IPS DF 4.7 (cell line): ENCODE results near the gene EMC8.
A peak's percentile ranks its signal among the peaks of the same experiment; 100 is the strongest.
"Not testable (repeated sequence)": the region's sequence is repeated elsewhere in the genome, so short reads cannot be mapped to it uniquely, and the experiment has no call there.

Source experiments
- DNase-seq: peaks from one replicate; pipeline ENCODE4 v3.0.0-alpha.2; 2013; ENCODE audit warnings: low spot score; ENCODE audit errors: extremely low read depth

The EMC8 gene

GRCh38 chr16:85799497-85800320, at the start of gene EMC8, which contains the start of gene COX4I1:
Gene EMC8 (minus strand): TSS chr16:85799544. CDS start chr16:85799295, 249 bp downstream.
Gene COX4I1 (plus strand): TSS chr16:85799695. CDS start chr16:85801206, 1,511 bp downstream.
- DNase-seq, result peak; percentile 51

GRCh38 chr16:85848986-85849385, 49.6 kb upstream of the EMC8 start:
- DNase-seq, result no peak

DNA sequence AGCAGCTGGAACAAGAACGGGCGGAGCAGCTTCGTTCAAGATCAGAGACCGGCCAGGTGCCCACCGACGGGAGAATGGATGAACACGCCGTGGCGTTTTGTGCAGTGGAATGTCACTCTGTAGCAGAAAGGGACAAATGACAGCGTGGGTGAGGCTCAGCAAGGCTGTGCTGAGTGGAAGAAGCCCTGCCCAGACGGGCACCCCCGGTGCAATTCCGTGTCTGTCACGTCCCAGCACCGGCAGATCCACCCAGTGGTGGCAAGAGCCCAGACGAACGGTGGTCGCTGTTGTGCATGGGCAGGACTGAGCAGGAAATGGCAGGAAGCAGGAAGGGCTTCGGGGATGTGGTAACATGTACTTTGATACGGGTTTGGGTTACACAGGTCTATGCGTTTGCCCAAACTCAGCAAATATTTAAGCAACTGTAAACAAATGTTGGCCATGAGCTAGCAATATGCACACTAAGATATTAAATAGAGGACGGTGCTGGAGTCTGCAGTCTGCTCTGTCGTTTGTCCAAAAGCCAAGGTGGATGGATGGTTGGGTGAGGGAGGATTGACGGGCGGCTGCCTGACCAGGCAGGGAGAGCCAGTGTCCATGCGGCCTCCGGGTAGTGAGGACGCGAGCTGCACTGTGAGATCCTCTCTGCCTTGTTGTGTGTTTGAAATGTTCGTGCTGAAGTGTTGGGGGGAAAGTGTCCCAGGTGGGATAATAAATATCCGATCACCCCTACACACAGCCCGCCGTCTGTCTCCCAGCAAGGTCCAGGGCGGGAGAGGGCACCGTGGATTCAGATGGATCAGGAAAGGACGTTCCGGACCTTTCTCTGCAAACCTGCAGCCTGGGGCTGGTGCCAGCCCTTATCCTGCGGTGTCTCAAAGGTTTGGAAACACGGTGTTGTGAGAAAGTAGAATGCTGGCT, 48.6 kb upstream of the EMC8 start:
- no peak for DNase-seq

DNA sequence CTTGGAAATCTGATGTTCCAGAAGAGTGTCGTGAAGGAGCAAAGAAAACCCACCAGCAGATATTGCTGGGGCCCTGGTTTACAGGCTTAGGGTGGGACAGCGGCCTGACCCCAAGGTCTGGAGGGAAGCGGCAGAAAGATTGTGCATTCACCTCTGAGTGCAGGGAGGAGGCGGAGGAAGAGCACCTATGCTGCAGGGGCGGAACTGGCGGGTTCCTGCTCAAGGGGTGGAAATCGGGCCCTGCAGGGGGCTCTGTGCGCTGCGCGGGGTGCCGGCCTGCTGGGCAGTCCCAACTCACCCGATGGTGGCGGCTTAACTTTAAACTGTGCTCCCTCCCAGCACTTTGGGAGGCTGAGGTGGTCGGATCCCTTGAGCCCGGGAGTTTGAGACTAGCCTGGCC, 47.7 kb upstream of the EMC8 start:
- no peak for DNase-seq

DNA sequence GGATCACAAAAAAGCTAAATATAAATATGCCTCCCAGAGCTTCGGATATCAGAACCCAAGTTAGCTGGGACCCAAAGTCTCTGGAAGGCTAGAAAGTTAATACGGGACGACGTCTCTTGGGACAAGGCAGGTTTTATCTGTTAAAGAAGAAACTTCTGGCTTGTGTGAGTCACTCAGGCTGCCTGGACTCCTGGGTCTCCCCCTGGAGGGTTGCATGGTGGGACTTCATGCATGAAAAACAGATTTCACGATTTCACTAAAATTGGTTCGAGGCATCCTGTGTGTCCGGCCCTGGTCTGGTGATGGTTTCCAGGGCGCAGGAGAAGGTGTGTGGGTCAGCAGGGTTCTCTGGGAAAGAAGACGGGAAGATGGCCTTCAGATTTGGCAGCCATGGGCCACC, 47.1 kb upstream of the EMC8 start:
- no peak for DNase-seq

- no peak for DNase-seq
Measured at GRCh38 chr16:85845266-85845665, 45.9 kb upstream of the EMC8 start.

DNA sequence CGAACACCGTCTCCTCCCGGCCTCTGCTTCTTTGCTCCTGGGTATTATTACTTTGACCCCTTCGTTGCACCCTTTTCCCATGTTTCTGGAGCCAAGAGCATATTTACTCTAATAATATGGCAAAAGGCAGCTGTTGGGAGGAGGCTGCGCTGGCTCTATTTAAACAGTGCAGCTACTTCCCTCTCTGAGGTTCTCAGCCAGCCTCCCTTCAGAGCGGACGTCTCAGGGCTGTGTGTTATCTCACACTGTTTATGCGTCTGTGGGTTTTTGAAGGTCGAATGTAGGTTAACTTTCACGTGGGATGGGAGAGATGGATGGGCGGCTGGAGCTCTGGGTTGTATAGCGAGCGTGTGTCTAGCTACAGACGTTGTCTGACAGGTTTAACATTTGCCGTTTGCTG, 45.4 kb upstream of the EMC8 start:
- DNase-seq, result no peak

- DNase-seq, result no peak
Measured at GRCh38 chr16:85844169-85844481, 44.8 kb upstream of the EMC8 start.

DNA sequence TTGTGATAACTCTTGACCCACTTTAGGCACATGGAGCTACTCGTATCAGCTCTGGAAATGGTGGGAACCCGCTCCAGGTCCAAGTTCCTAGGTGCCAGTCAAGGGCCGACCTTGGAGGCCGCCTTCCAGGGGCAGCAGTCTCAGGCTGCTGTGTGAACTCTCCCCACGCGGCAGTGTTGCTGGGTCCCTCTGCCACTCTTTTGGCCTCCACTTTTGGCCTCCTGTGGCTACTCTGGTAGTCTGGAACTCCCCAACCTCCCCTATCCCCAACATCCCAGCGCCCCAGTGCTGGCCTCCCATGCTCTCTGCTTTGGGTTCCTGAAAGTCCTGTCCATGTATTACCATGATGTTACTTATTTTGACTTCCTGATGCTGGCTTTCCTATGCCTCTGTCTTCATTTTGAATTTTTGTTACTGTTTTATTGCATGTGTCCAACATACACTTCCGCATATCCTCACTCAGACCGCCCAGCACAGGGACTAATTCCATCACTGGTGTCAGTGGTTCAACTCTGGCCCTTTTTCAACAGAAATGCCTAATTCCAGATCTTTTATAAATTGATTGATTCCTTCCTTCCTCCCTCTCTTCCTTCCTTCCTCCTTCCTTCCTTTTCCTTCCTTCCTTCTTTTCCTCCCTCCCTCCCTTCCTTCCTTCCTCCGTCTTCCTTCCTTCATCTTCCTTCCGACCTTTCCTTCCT, 44.3 kb upstream of the EMC8 start:
- DNase-seq, result no peak

GRCh38 chr16:85842848-85843247, 43.5 kb upstream of the EMC8 start:
- no peak for DNase-seq

- no peak for DNase-seq
Measured at GRCh38 chr16:85842435-85842834, 43.1 kb upstream of the EMC8 start.

DNA sequence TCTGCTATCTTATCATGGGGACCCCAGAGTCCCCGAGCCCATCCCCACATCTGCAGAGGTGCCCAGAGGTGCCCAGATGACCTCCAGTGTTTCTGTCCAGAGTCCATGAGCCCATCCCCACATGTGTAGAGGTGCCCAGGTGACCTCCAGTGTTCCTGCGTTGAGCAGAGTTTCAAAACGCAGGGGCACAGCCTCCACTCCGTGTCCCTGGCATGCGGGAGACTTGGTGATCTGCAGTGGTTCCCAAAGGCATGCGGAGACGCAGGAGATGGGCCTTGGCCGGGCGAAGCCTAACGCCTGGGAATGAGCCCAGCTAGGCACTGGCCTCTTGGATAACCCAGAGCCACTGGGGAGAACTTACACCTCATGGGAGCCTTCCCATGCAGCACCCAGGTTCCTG, 41.5 kb upstream of the EMC8 start:
- DNase-seq, result no peak

- DNase-seq, result no peak
Measured at GRCh38 chr16:85840395-85840794, 41.1 kb upstream of the EMC8 start.

- DNase-seq, result no peak
Measured at GRCh38 chr16:85839681-85840240, 40.4 kb upstream of the EMC8 start.

DNA sequence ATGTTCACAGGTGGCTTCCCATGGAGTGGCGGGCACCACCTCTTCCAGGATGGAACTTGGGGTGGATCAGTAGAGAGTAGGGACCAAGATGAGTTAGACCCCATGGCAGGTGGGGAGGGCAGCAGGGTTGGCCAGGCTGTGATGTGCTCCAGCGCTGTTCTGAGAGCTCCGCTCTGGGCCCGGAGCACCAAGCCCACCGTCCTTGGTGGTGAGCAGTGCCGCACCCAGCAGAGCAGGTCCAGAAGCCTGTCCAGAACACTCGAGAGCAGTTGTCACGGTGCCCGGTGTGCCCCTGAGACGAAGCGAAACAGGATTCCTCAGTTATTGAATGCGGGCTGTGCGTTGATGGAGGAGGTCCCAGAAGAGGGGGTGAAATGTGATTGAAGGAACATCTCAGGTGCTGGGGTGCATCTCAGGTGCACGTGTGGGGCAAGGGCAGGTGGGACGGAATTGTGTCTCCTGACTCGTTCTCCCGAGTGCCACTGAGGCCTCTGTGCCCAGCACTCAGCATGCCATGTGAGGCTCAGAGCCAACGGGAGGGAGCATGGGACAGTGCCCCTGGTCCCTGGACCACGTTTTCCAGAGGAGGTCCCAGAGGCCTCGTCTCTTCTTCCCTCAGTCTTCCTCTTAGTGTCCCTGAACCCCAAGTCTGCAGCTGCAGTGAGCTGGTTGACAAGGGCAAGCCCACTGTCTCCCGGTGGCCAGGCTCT, 39.7 kb upstream of the EMC8 start:
- no peak for DNase-seq

DNA sequence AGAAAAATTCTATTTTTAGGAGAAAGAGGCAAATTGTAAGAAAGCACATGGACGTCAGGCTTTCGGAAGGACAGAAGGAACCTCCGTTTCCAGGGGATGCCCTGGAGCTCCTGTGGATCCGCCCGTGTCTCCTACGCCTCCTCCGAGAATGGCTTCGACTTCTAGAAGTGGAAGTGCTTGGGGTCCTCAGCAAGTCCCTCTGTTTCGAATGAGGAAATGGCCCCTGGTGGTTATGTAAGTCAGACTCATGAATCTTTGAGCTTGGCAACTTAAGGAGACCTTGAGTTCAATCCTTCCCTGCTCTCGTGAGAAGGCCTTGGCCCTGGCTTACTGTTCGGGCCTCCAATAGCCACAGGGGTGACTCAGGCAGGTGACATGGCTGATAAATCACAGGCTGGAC, 39.0 kb upstream of the EMC8 start:
- no peak for DNase-seq

- DNase-seq, result not testable (repeated sequence)
Measured at GRCh38 chr16:85837654-85838053, 38.3 kb upstream of the EMC8 start.

DNA sequence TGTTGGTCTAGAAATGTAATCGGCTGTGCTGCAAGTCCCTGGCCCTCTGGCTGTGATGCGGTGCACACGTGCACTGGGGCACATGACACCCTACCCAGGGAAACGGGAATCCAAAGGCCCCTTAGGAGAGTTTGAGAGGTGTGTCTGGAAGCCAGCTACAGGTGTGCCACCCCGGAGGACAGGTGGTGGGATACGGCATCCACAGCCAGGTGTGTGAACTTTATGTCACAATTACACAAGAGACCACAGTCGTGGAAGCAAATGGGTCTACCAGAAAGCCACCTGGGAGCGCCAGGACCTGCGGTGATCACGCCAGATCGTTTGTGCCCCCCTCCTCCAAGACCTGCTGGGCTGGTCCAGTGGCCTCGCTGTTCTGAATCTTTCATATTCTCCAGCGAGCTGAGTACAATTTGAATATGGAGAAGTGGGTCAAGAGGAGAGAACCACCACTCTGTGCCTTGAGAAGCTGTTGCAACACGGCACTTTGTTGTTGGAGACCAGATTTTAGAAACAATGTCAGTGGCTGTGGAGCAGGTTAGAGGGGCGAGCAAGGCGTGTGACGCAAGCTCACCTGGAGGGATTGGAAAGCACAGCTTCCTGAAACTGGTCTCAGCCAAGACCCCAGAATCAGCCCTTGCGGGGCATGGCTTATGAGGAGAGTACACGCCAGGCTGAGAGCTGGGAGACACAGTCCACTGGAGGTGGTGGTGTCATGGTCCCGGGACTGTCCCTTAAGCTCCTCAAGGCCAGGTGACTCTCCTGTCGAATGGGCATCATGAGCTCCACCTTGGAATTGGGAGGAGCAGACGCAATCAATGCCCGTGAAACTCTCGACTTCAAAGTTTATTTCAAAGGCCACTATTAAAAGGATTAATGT, 37.6 kb upstream of the EMC8 start:
- DNase-seq, result no peak

DNA sequence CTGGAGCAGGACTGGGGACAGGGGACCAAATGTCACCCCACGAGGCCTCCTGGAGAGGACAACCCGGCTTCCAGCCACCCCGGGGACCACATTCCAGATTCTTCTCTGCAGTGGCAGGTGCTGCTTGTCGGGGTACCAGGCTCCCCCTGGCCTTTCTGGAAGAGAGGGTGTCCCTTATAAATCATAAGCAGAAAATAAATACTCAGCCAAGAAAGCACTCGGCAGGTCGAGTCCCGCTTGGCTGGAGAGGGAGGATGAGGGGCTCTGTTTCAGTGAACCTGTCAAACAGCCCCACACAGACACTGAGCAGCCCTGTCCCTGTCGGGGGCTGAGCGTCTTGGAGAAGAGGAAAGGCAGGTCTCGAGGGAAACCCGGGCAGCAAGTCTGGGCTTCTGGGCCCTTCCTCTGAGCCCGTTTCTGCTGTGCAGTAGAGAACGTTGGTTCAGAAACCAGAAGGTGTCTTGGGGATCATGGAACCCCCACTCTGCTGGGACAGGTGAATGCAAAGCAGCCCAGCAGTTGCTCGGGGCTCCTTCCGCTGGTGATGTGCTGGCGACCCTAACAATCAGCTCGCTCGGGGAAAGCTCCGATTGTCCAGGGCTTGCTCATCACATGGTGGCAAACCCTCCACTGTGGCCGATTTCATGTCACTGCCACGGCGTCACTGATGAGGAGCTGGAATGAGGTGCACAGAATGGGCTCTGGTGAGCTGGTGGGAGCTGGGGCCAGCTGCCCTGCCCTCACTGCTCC, 36.8 kb upstream of the EMC8 start:
- DNase-seq, result no peak
